Measurements from ENCODE around the gene SERP1.

Gene SERP1

DNA sequence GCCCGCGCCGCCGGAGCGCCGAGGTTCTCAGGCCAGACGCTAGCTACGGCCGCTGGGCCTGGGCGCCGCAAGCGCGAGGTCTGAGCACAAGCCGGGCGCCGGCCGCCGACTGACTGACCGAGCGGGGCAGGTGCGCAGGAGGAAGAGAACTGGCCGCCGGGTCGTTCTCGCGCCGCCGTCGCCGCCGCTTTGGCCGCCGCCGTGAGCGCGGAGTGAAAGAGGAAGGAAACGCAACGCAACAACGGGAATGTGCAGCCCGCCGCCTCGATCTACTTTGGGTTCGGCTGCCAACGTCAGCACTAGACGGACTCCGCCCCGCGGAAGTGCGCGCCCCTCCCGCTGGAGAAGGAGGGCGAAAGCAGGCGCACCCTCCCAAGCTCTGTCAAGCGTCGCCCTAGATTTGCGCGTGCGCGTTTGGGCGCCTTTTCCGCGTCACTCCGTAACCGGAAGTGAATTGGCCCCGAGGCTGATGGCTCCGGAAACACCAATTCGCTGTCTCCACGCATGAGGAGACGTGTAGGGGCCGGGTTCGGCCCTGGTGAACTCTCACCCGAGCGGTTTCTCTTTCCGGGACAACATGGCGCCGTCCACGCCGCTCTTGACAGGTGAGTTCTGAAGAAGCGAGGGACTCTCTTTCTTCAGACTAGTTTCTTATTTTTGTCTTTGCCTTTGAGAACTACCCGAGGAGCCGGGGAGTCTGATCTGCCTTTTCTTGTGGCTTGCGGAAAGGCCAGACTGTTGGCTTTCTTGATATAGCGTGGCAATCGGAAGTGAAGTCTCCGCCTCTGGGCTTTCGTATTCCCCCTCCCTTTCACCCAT is at the start of gene SERP1, which contains the start of gene EIF2A:
TSS of gene SERP1 (minus strand) at position 271 of the 819 bp plus-strand sequence. CDS start 361 bp downstream, outside the sequence.
TSS of gene EIF2A (plus strand) at position 562 of the 819 bp plus-strand sequence. CDS start at position 578, 16 bp downstream.
- peak; percentile 99 for DNase-seq

DNA sequence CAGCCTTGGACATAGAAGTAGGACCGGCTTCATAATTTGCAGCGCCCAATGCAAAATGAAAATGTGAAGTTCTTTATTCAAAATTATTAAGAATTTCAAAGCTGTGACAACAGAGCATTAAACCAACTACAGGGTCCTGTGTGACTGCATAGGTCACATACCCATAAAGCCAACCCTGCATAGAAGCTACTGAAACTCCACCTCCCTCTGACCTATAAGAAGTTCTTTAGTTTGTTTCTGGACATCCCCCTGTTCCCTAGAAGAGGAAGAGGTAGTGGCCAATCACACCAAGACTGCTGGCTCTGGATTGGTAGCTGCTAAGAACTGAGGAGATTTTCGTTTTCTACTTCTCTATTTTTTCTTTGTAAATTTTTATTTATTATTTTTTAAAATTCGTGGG is 47.9 kb upstream of the SERP1 start:
- no peak for DNase-seq

DNA sequence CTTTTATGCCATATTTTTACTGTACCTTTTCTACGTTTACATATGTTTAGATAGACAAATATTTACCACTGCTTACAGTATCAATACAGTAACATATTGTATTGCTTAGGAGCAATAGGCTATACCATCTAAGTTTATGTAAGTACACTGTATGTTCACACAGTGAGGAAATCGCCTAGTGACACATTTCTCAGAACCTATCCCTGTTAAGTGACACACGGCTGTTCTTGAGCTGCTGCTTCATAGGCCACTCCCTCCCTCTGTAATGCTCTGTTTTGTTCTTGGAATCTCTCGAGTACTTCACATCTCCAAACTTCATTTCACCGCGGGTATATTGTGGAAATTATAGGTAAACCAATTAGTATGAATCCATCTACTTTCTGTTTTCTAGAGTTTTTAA is 43.5 kb upstream of the SERP1 start:
- DNase-seq, result no peak

DNA sequence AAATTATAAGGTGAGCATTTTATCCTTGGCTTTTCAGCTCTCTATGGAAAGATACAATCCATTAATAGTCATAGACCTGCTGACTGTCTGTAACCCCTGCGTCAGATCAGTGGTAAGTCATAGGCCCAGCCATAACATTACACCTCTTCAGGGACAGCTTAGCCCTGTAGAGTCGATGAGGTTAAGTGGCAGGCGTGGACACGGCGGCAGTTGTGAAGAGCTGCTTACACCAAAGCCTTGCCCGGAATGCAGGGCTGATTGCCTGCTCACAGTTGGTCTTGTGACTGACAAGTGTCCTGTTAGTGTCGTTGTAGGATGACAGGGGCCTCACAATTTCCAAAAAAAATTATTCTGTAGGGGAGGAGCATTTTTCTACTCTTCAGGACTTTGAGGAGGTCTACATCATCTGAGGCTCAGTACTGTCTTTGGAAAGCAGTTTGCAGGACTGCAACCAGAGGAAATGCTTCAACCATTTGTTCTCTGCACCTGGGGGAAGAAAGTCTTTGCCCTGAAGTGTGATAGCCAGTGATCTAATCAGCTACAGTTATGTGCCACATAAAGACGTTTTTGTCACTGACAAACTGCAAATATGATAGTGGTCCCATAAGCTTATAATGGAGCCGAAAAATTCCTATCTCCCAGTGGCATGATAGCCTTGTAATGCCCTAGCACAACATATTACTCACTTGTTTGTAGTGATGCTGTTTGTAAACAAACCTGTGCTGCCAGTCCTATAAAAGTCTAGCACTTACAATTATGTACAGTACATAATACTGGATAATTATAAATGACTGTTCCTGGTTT is 41.9 kb upstream of the SERP1 start:
- no peak for DNase-seq

DNA sequence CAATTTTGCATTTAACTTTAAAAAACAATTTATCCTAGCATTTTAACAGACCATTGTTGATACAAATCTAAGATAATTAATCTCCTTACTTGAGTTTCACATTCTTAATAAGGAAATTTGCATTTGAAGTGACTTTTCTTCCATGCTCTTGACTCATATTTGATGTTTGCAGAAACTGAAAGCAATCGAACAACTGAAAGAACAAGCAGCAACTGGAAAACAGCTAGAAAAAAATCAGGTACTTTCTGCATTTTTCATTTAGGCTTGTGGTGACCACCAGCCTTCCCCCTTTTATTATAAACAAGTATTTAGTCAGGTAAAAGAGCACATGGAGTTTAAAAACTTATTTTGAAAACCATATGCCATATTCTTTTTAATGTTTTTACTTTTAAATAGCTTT is 36.7 kb upstream of the SERP1 start:
- no peak for DNase-seq

DNA sequence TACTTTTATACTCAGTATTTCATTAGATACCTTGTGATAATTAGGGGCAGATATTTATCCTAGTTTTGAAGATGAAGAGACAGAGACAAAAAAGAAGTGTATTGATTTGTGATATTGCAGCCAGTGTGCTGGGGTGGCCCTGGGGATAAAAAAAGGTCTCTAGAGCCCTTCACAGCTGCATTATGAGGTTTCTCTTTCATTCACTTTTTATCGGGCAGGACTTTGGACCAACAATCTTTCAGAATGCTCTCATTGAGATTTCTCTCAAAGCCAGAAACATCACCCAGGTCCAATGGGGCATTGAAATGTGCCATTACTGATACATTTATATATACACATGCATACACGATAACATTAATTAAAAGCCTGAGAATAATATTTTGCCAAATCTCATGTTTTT is 36.3 kb upstream of the SERP1 start:
- no peak for DNase-seq

DNA sequence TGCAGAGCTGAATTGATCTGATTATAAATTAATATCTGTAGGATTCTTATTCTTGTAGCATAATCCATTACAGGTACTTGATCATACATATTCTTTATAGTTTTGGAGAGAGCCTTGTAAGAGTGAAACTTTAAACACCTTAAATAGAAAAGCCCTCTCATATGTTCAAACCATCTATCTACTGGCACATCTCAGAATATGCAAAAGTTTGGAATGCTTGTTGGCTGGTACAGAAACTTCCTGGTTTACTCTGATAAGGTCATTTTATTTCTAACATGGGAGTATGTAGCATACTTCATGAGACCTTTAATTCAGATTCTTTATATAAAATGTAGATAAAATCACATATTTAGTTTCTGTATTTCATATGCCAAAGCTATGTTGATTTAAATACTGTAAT is 34.9 kb upstream of the SERP1 start:
- DNase-seq, result no peak

DNA sequence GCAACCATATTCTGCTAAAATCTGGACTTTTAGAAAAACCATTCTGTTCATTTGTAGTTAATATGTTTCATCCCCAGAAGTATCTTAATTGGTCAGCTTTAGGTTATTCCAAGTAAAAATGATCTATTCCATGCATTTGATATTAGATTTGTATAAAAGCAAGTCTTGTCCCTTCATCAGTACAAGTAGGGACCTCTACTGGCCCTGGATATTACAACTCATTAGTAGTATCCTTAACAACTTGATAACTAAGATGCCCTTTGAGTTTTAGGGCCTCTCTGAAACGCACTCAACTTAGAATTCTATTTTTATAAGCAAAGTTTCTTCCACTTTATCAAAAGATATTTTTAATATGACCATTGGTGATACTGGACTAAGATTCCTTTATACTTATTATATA is 31.6 kb upstream of the SERP1 start:
- DNase-seq, result no peak

DNA sequence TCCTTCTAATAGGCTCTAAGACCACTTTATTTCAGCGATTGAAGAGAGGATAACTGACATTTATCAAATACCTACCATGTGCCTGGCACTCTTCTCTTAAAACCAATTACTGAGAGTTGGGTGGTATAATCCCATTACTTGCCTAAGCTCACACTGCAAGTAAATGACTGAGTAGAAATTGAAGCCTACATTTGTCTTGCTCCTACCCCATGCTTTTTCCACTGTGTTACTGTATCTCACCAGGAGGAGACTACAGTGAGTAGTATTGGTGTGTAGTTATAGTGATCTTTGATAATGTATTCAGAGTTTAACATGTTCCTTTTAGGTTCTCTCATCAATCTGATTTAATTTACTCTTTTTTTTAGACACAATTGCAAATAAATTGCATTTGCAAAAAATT is 21.0 kb upstream of the SERP1 start:
- DNase-seq, result no peak

DNA sequence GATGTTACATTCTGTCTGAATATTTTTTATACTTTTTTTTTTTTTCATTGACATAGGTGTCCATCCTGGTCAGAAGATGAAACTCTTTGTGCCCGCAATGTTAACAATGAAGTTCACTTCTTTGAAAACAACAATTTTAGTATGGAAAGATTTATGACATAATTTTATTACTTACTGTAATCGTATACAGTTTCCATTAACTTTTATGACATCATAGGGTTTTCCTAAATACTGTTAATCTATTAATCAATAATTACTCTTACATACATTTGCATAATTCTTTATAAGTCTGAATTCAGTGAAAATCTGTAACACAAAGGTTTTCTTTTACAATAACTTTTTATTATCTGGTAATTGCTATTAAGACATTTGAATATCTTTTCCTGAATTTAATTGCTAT is 17.9 kb upstream of the SERP1 start:
- DNase-seq, result no peak

DNA sequence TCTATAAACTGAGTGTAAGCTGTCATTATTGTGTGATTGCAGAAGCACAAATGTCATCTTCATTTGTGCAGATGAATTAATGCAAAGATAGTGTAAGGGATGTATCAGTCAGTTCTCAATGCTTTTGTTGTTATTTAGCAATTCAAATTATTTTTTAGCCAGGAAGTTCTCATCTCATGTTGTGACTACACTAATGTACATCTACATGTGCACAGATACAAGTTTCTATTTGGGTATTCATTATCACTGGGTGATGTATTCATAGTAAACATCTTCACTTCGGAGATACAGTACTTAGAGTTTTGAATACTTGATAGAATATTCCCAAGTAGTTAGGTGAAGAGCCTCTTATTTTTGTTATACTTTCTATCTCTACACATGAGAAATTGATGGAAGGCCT is 11.4 kb upstream of the SERP1 start:
- no peak for DNase-seq

DNA sequence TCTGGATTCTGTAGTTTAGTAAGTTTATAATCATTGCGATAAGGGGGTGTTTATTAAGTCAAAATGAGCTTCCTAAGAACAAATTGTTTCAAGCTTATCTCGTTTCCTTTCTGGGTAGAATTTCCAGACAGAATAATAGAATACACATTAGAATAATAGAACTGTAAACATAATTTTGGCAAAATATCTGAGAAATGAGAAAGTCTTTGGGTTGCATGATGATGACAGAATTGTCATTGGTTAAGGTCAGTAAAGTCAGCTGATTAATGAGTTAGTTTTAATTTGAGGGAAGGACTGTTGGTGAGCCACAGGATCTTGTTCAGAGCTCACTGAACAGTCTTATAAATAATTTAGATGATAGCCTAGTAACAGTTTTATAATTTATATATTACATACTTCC is 10.5 kb upstream of the SERP1 start:
- DNase-seq, result no peak

DNA sequence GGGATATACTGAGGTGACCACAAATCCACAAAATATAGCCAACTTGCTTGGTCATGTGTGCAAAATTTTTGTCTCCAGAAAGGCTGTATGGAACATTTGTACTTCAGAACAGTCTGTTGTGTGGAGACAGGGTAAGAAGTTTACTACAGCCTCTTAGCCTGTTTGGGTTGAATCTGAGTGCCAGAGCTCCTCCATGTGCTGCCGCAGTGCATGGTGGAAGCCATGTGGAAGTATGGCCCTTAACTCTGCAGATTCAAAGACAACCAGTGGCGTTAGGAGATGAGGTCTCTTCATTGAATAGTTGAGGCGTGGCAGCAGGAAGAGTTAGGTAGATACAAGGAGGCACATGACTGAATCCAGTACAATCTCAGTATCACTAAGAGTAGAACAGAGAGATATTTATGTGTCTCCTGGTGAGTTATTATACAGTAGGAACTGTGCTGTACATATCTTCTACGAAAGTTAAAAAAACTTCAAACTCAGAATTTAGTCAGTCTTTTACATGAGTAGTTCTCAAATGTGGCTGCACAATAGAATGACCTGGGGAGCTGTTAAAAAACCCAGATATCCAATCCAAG is 9.7 kb upstream of the SERP1 start:
- no peak for DNase-seq

DNA sequence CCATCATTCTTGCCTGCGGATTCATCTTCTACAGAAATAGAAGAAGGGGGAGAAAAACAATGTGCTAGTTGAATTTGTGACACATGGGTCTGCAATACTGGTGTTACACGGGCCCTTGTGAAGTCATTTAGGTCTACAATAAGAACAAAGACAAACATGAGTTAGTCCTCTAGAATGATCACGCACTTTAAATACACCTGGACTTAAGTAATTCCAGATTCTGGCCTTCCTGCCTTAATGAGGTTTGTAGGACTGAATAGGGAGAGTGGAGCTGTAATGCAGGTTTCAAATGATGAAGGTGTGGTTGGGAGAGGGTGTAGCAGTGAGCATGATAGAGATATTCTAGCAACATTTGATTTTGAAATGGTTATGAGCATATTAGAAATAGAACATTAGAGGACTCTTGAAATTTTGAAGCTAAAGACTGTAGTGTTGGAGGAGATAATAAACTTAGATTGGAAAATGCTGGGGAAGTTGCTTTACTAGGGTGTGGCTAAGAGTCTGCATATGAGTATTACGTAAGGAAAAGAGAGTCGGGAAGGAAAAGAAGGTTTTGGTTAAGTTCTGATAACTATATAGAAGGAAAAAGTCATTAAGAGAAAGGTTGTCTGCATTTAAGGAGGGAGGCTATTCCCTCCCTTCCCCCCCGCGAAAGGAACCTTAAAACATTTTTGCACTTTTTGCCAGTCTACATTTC is 897 bp upstream of the SERP1 start:
- no peak for DNase-seq

DNA sequence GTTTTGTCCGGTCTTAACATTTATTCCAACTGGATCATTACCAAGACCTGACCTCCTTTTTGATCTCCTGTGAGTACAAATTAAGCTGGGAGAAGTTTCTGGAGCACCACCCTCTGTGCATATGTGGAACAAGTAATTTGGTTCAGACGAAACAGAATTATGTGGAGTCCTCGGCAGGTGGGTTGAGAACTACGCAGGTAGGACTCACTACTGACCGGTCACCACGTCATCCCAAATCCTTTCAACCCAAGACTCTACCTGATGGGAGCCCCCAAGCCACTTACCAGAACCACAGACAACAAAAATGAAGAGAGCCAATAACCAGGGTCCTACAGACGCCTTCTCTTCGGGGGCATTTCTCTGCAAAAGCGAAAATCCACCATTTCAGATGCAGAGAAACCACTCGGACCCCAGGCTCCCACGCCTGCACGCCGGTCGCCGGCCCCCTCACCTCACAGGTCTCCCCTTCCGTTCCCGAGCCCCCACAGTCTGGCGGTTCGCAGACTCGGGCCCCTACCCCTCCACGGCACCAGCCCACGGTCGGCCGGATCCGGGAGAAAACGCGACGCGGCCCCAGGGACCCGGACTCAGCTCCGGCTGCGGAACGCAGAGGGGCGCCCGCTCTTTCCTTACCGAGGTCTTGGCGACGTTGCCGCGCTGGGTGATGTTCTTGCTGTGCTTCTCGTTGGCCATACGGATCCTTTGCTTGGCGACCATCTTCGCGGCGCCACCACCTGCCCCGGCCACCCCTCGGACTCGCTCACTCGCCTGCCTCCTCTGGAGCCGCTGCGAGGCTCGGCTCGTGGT is 674 bp downstream of the SERP1 start:
- no peak for DNase-seq

DNA sequence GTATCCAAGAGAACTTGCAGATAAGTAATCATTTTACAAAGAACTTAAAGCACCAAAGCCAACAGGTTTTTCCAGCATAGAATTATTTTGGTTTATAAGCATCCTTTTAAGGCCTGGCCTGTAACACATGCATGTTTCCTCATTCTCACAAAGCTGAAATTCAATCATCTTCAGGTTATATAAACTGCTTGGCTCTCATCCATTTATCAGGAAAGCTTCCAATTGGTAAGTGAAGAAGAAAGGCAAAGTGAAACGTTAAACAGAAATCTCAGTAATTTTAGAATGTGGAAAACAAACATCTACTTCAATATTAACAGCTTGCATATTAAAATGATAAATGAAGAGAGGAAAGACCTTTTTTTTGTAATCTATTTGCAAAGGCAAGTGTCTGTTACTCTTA is 1.6 kb downstream of the SERP1 start:
- peak; percentile 8 for DNase-seq

DNA sequence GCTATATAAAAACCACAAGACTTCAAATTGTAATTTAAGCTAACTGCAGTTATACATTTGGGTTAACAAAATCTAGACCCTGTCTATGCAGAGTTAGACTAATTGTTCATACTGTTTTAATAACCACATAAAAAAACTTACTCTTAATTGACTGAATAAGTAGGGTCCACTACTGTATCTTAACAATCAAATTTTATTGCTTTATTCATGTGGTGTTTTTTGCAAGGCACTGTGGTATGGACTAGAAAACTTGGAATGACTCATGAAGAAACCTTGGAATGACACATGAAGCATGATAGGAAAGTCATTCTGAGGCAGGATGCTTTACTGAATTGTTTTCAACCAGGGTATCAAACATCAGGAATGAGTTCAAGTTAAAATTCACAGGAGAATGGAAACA is 2.3 kb downstream of the SERP1 start:
- DNase-seq, result no peak

DNA sequence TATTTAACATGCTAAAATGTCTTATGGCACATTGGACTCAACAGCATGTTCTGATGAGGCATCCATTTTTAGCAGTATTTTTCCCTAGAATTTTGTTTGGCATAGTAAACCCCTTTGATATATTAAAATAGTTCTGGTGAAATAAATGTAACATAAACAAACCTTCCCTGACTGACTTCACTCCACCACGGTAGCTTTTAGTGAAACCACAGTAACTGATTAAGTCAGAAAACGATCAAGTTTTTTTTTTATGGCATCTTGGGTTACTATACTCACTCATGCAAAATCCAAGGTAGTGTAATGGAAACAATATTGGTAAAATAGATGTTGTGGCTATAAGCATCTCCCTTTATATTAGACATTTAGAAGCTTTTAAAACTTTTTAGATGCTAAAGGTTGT is 2.8 kb downstream of the SERP1 start:
- no peak for DNase-seq

DNA sequence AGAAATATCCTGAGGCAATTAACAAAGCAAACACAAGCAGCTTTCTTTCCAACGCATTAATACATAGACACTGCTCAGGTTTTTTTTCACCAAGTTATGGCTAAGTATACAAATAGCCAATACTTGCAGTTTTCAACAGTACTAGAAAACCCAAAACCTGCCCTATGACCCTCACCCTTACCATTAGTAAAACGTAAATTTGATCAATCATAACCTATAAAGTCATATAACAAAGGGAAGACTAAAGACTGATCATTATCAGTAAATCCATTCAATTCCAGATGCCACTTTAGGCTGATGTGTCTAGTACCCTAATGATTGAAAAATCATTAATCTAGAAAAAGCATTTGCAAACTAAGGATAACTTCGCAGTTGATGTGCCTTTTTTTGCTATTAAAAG is 3.2 kb downstream of the SERP1 start:
- no peak for DNase-seq

DNA sequence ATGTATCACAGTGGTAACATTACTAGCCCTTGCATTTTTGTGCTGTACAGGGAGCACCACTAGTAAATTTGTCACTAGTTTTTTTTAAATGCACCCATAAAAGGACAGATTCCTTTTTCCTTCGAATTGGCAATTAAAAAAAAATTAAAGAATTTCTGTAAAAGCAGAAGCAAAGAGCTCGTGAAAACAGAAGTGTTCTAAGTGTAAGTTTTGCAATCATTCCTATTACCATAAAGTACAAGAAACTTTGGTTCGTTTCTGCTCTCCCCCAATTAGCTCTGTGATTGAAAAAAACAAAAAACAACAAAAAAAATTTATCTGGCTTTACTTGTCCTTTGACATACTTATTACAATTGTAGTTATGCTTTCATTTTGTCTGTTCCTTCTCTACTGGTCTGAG is 5.3 kb downstream of the SERP1 start:
- DNase-seq, result no peak

DNA sequence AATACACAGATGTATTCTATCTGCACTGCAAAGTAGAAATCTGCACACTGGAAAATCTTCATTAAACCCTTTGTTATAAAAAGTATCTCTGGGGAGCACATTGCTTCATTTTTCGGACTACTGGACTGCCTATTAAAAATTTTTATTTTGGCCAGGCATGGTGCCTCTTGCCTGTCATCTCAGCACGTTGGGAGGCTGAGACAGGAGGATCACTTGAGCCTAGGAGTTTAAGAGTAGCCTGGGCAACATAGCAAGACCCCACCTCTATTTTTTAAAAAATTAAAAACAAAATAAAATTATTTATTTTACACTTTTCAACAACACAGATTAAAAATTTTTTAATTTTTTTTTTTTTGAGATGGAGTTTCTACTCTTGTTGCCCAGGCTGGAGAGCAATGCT is 6.0 kb downstream of the SERP1 start:
- no peak for DNase-seq

All from NCI-H446 treated with DMSO at 0.1 percent for 48 hours (cell line).